B cell (primary cell): ENCODE data around the gene CAND2.

Experiments used
- CTCF ChIP-seq: fragments of 200-600 bp; IDR thresholded peaks from one replicate; pipeline ENCODE4 v1.8.0; 2022; ENCODE audit warnings: antibody characterized with exemption, mild to moderate bottlenecking
- EZH2 ChIP-seq: IDR thresholded peaks from 2 replicates; pipeline ENCODE4 v1.6.1; 2012; ENCODE audit warnings: borderline replicate concordance, low read depth, mild to moderate bottlenecking, moderate library complexity, low read length; ENCODE audit not compliant: insufficient read depth, poor library complexity, severe bottlenecking

GRCh38 chr3:12879191-12879815 lies 82.8 kb downstream of the CAND2 start:
- no peak for TF ChIP-seq CTCF
- no peak for TF ChIP-seq EZH2
